Breast epithelium (tissue), 4 donors: ENCODE data around the gene PHACTR4. TPM values are rescaled to one million over a fixed set of nuclear protein-coding genes. Genes with fewer than 3 reads are reported as not detected.
"Not testable (repeated sequence)": the region's sequence is repeated elsewhere in the genome, so short reads cannot be mapped to it uniquely, and the experiment has no call there.

Experiments used
- DNase-seq, 2 donors: peaks; one replicate each; pipeline ENCODE4 v3.0.0-alpha.2; 2019; ENCODE audit warnings: low spot score in 2 of 2
- H3K27ac ChIP-seq, 2 donors: fragments of 200-600 bp; sonication (generic) in 1 of 2; one replicate each; pipeline ENCODE4 v1.5.1; 2016 to 2019; ENCODE audit warnings: mild to moderate bottlenecking in 1 of 2
- H3K27me3 ChIP-seq, 2 donors: fragments of 200-600 bp; sonication (generic) in 1 of 2; one replicate each; pipeline versions ENCODE4 v1.5.1 to v1.6.0; 2017 to 2019; ENCODE audit warnings: control low read depth in 1 of 2, mild to moderate bottlenecking in 1 of 2
- H3K36me3 ChIP-seq: fragments of 200-600 bp; one replicate; pipeline ENCODE4 v1.5.1; 2019
- H3K4me1 ChIP-seq, 2 donors: fragments of 200-600 bp; sonication (generic); one replicate each; pipeline ENCODE4 v1.5.1; 2016 to 2019; ENCODE audit warnings: control low read depth in 1 of 2
- H3K4me3 ChIP-seq, 3 donors: fragments of 200-600 bp; sonication (generic); 1 replicate in 2 of 3; 2 replicates in 1 of 3; pipeline ENCODE4 v1.5.1; 2016 to 2019; ENCODE audit warnings: mild to moderate bottlenecking in 3 of 3, moderate library complexity in 2 of 3
- H3K9me3 ChIP-seq, 2 donors: fragments of 200-600 bp; sonication (generic) in 1 of 2; one replicate each; pipeline ENCODE4 v1.5.1; 2016 to 2019; ENCODE audit warnings: control low read depth in 1 of 2
- CTCF ChIP-seq, 3 donors: fragments of 450-650 bp; IDR thresholded peaks; one replicate each; pipeline ENCODE4 v1.5.1; 2016 to 2017; ENCODE audit warnings: antibody characterized with exemption in 3 of 3, mild to moderate bottlenecking in 3 of 3, moderate library complexity in 3 of 3
- POLR2A ChIP-seq: fragments of 450-650 bp; IDR thresholded peaks from one replicate; pipeline ENCODE4 v1.6.1; 2016; ENCODE audit warnings: antibody characterized with exemption, mild to moderate bottlenecking, moderate library complexity
- POLR2AphosphoS5 ChIP-seq, 3 donors: sonication (generic); formaldehyde crosslinking; IDR thresholded peaks; one replicate each; pipeline ENCODE4 v1.6.1; 2017; ENCODE audit warnings: antibody characterized with exemption in 3 of 3
- intact Hi-C: fragments of 100-400 bp; cut with DNase I; formaldehyde crosslinking; loops from one replicate; pipeline ENCODE4 v1.15.1; 2023; ENCODE audit warnings: low total_unique reads
- total RNA-seq, 3 donors: library from RNA; depleted of rRNA; stranded (reverse); fragments of >200 nt; gene quantifications; one replicate each; pipeline ENCODE4 v1.1.0, GENCODE V29; 2016

Gene PHACTR4
- total RNA-seq, 3 donors from 2014 or later = 17.1 to 29.6 (median 25.9) TPM

GRCh38 chr1:28371010-28371377 is 1.5 kb downstream of the PHACTR4 start:
- Histone ChIP-seq H3K4me3 (peak overlapping the region in 2 of 3 donors; percentile 80 to 98), H3K27me3 (no peaks in the 10 kb centered on the region), H3K9me3 (no peaks in the 10 kb centered on the region), H3K27ac (no peak overlapping the region), H3K4me1 (no peaks in the 10 kb centered on the region), H3K36me3 (no peaks in the 10 kb centered on the region)
- DNase-seq = no peak
- intact Hi-C loops = no loop called here
- TF ChIP-seq POLR2AphosphoS5 (IDR thresholded peaks at IDR 0.05) = no peak
- TF ChIP-seq POLR2A = no peak
- TF ChIP-seq CTCF (IDR thresholded peaks at IDR 0.05) = no peak

GRCh38 chr1:28373450-28373849 is 3.9 kb downstream of the PHACTR4 start:
- H3K4me3 ChIP-seq, H3K27me3 ChIP-seq, intact Hi-C loops, H3K36me3 ChIP-seq, H3K27ac ChIP-seq, H3K9me3 ChIP-seq, DNase-seq, H3K4me1 ChIP-seq: not testable (repeated sequence)

GRCh38 chr1:28374297-28374696 is 4.8 kb downstream of the PHACTR4 start:
- Histone ChIP-seq H3K27ac (peak overlapping the region; percentile 21 to 60), H3K27me3 (no peaks in the 10 kb centered on the region)
- intact Hi-C loops = no loop called here

GRCh38 chr1:28375598-28375997 is 6.1 kb downstream of the PHACTR4 start:
- H3K27ac ChIP-seq, intact Hi-C loops, H3K4me3 ChIP-seq, H3K9me3 ChIP-seq, H3K36me3 ChIP-seq, H3K4me1 ChIP-seq, DNase-seq, H3K27me3 ChIP-seq: not testable (repeated sequence)

More at GRCh38 chr1:28374297-28374696, 4.8 kb downstream of the PHACTR4 start:
- no peak overlapping the region for H3K4me3 ChIP-seq
- TF ChIP-seq POLR2AphosphoS5 (IDR thresholded peaks at IDR 0.05) (no peak), POLR2A (no peak), CTCF (IDR thresholded peaks at IDR 0.05) (no peak)
- H3K4me1 ChIP-seq = no peaks in the 10 kb centered on the region
- no peak for DNase-seq
- no peaks in the 10 kb centered on the region for H3K36me3 ChIP-seq
- H3K9me3 ChIP-seq = no peaks in the 10 kb centered on the region

- intact Hi-C loops, DNase-seq, H3K27ac ChIP-seq, H3K4me1 ChIP-seq, H3K27me3 ChIP-seq, H3K36me3 ChIP-seq, H3K9me3 ChIP-seq, H3K4me3 ChIP-seq: not testable (repeated sequence)
These were observed 6.7 kb downstream of the PHACTR4 start for GRCh38 chr1:28376195-28376594.

GRCh38 chr1:28378906-28379305 is 9.4 kb downstream of the PHACTR4 start:
- no peak for DNase-seq
- Histone ChIP-seq H3K4me1 (no peaks in the 10 kb centered on the region), H3K27me3 (no peaks in the 10 kb centered on the region), H3K36me3 (no peaks in the 10 kb centered on the region), H3K9me3 (no peaks in the 10 kb centered on the region), H3K27ac (no peak overlapping the region), H3K4me3 (no peak overlapping the region)
- intact Hi-C loops = no loop called here
- TF ChIP-seq POLR2A (no peak), CTCF (IDR thresholded peaks at IDR 0.05) (no peak), POLR2AphosphoS5 (IDR thresholded peaks at IDR 0.05) (no peak)

GRCh38 chr1:28380394-28380793 is 10.9 kb downstream of the PHACTR4 start:
- Histone ChIP-seq H3K27me3 (no peaks in the 10 kb centered on the region), H3K27ac (no peak overlapping the region), H3K4me3 (no peak overlapping the region), H3K36me3 (no peaks in the 10 kb centered on the region), H3K9me3 (no peaks in the 10 kb centered on the region), H3K4me1 (no peaks in the 10 kb centered on the region)
- DNase-seq = no peak
- intact Hi-C loops = no loop called here
- TF ChIP-seq POLR2A = no peak
- TF ChIP-seq CTCF (IDR thresholded peaks at IDR 0.05) = no peak
- TF ChIP-seq POLR2AphosphoS5 (IDR thresholded peaks at IDR 0.05) = no peak

- H3K27me3 ChIP-seq, intact Hi-C loops, H3K27ac ChIP-seq, DNase-seq, H3K4me1 ChIP-seq, H3K36me3 ChIP-seq, H3K9me3 ChIP-seq, H3K4me3 ChIP-seq: not testable (repeated sequence)
These were observed 14.2 kb downstream of the PHACTR4 start for GRCh38 chr1:28383785-28384184.
